Panc1 (cell line): Measurements from ENCODE around the gene ANGPTL7. TPM values are rescaled to one million over a fixed set of nuclear protein-coding genes. Genes with fewer than 3 reads are reported as not detected.

Experiments used
- ATAC-seq: fragments of 200-7000 bp; cut with Tn5 transposase; 2 replicates; pipeline ENCODE4 v1.9.1; 2020; ENCODE audit warnings: mild to moderate bottlenecking, moderate library complexity
- Bru-seq: library from RNA; stranded (reverse); fragments of 400-500 nt; gene quantifications from one replicate; lab custom pipeline; 2021; lab: Mats Ljungman, UMichigan
- BruChase-seq, 2 experiments: library from RNA; stranded (reverse); fragments of 400-500 nt; gene quantifications; one replicate each; lab custom pipeline; 2021; lab: Mats Ljungman, UMichigan
- BruUV-seq: library from RNA; stranded (reverse); fragments of 400-500 nt; replicated peaks from 2 replicates; lab custom pipeline; 2021; lab: Mats Ljungman, UMichigan
- CTCF ChIA-PET: fragments of 300-600 bp; sonication (Branson Sonifier 250); formaldehyde crosslinking; loops from one replicate; lab custom pipeline; 2022; ENCODE audit warnings: antibody characterized with exemption; lab: Charles Lee
- POLR2A ChIA-PET: fragments of 300-600 bp; sonication (Branson Sonifier 250); formaldehyde crosslinking; loops from one replicate; lab custom pipeline; 2022; ENCODE audit warnings: antibody characterized with exemption; lab: Charles Lee
- DNase-seq: peaks from one replicate; pipeline ENCODE4 v3.0.0-alpha.2; 2010; ENCODE audit warnings: low read depth, low spot score
- H3K27ac ChIP-seq: 2 replicates; pipeline ENCODE4 v1.5.1; 2011; ENCODE audit warnings: mild to moderate bottlenecking, low read length, inconsistent platforms
- H3K27me3 ChIP-seq: fragments of 200-500 bp; sonication (Bioruptor generic); 2 replicates; pipeline ENCODE4 v1.6.0; 2014; ENCODE audit warnings: low read length, inconsistent platforms; ENCODE audit not compliant: control insufficient read depth, insufficient read depth
- H3K36me3 ChIP-seq: fragments of 200-500 bp; sonication (Bioruptor generic); 2 replicates; pipeline ENCODE4 v1.5.1; 2014; ENCODE audit warnings: inconsistent platforms, mild to moderate bottlenecking, low read length, moderate library complexity; ENCODE audit not compliant: control insufficient read depth, insufficient read depth
- H3K4me1 ChIP-seq: 2 replicates; pipeline ENCODE4 v1.5.1; 2011; ENCODE audit warnings: inconsistent platforms, mild to moderate bottlenecking, low read length, moderate library complexity; ENCODE audit not compliant: control insufficient read depth, insufficient read depth
- H3K4me3 ChIP-seq, 2 experiments: 2 replicates each; pipeline ENCODE4 v1.5.1; 2011 to 2012; ENCODE audit warnings: low read depth in 2 of 2, low read length in 2 of 2, mild to moderate bottlenecking in 2 of 2, inconsistent platforms in 1 of 2, moderate library complexity in 1 of 2
- H3K9me3 ChIP-seq: fragments of 200-500 bp; sonication (Bioruptor generic); 2 replicates; pipeline ENCODE4 v1.5.1; 2014; ENCODE audit warnings: low read depth, mild to moderate bottlenecking, inconsistent platforms, low read length, moderate library complexity; ENCODE audit not compliant: control insufficient read depth, insufficient read depth
- POLR2AphosphoS5 ChIP-seq: IDR thresholded peaks from 2 replicates; pipeline ENCODE4 v1.6.1; 2012; ENCODE audit warnings: mild to moderate bottlenecking, low read depth, low read length, moderate library complexity
- SIN3A ChIP-seq: IDR thresholded peaks from 2 replicates; pipeline ENCODE4 v1.6.1; 2012; ENCODE audit warnings: low read depth, mild to moderate bottlenecking, low read length, moderate library complexity, borderline replicate concordance; ENCODE audit not compliant: insufficient read depth
- TCF7L2 ChIP-seq: IDR thresholded peaks from 2 replicates; pipeline ENCODE4 v1.6.1; 2011; ENCODE audit warnings: mild to moderate bottlenecking, low read depth, low read length, inconsistent platforms
- in situ Hi-C: cut with HindIII; loops from 2 replicates; pipeline ENCODE4 v1.10.0; 2016; ENCODE audit warnings: low sequenced_read_pairs, low pct_unique_long_range_greater_than_20kb
- intact Hi-C: fragments of 100-400 bp; cut with micrococcal nuclease; formaldehyde crosslinking; loops from one replicate; pipeline ENCODE4 v1.10.0; 2022; ENCODE audit not compliant: unreplicated experiment
- long read RNA-seq: library from polyadenylated mRNA; unstranded; transcript quantifications from one replicate; pipeline ENCODE4 v2.0.0, GENCODE V29; 2021; ENCODE audit not compliant: unreplicated experiment
- polyA plus RNA-seq: library from polyadenylated mRNA; unstranded; fragments of >200 nt; gene quantifications from one replicate; pipeline ENCODE4 v1.2.1, GENCODE V29; 2012; ENCODE audit warnings: missing spikeins; ENCODE audit not compliant: insufficient read length
- total RNA-seq: library from RNA; stranded (reverse); gene quantifications from one replicate; pipeline ENCODE4 v1.2.1, GENCODE V29; 2021; ENCODE audit not compliant: unreplicated experiment
- TF ChIP-seq, protein P1 (sequence below): fragments of 450-650 bp; IDR thresholded peaks from 2 replicates; pipeline ENCODE4 v1.5.1; 2017; ENCODE audit warnings: mild to moderate bottlenecking
- TF ChIP-seq, protein P2 (sequence below), 2 experiments: IDR thresholded peaks; 2 replicates each; pipeline ENCODE4 v1.6.1; 2011 to 2012; ENCODE audit warnings: low read depth in 2 of 2, control low read depth in 1 of 2, low read length in 1 of 2, mild to moderate bottlenecking in 1 of 2, moderate library complexity in 1 of 2; ENCODE audit not compliant: insufficient read depth in 1 of 2

Gene ANGPTL7, protein sequence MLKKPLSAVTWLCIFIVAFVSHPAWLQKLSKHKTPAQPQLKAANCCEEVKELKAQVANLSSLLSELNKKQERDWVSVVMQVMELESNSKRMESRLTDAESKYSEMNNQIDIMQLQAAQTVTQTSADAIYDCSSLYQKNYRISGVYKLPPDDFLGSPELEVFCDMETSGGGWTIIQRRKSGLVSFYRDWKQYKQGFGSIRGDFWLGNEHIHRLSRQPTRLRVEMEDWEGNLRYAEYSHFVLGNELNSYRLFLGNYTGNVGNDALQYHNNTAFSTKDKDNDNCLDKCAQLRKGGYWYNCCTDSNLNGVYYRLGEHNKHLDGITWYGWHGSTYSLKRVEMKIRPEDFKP
- total RNA-seq = not detected
- polyA plus RNA-seq = not detected
- Bru-seq, nascent RNA = not detected
- not detected for BruChase-seq, experiment 1, labeled RNA remaining after a 2-hour chase
- BruChase-seq, experiment 2, labeled RNA remaining after a 6-hour chase = percentile 23 among the genes with signal in this experiment
- long read RNA-seq, partial matches to known transcripts = 0 of 2 reads
- long read RNA-seq, other reads (novel, unspliced or antisense) = 1 of 2 reads

DNA sequence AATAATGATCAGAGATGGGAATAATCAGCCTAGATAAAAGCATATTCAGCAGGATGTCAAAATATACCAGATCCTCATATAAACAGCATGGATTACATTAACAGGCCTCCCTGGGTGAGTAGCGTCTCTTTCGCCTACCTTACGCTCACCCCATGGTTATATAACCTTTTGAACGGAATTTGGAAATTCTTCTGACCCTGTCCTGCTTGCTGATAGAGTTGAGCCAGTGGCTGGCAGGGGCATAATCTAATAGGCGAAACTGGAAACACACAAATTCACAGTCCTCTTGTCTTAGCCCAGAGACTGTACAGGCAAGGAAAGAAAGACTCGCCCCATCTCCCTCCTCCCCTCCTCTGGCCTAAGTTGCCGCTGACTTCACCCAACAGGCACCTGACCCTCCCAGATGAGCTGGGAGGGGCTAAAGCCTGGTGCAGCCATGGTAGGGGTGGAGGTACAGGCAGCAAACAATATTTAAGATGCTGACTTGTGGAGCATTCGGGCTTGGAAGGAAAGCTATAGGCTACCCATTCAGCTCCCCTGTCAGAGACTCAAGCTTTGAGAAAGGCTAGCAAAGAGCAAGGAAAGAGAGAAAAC lies at the start of gene ANGPTL7:
Gene ANGPTL7 (plus strand): TSS at position 498 of the 594 bp plus-strand sequence. CDS start 225 bp downstream, outside the sequence.
- ATAC-seq (no peak), DNase-seq (no peak)
- intact Hi-C loops = no loop called here
- peak within 1 kb of the TSS; percentile 40 for H3K27ac ChIP-seq
- no peak within 1 kb of the TSS for H3K4me3 ChIP-seq
- 0 out of 2 replicates have a peak, but pooled peaks cover 2% of the 10 kb centered on the region for H3K36me3 ChIP-seq
- in situ Hi-C loops = no loop called here
- H3K4me1 ChIP-seq = no peaks in the 10 kb centered on the region
- H3K9me3 ChIP-seq = no peaks in the 10 kb centered on the region
- POLR2A ChIA-PET = interaction anchor here (0.6 kb wide), 1 partner anchor 18 kb away, joined by 5 read pairs; no protein-coding TSS in a partner anchor
- no TSS peak for BruUV-seq
- no peaks in the 10 kb centered on the region for H3K27me3 ChIP-seq
- CTCF ChIA-PET = no interaction called here
- TF ChIP-seq, protein P1, sequence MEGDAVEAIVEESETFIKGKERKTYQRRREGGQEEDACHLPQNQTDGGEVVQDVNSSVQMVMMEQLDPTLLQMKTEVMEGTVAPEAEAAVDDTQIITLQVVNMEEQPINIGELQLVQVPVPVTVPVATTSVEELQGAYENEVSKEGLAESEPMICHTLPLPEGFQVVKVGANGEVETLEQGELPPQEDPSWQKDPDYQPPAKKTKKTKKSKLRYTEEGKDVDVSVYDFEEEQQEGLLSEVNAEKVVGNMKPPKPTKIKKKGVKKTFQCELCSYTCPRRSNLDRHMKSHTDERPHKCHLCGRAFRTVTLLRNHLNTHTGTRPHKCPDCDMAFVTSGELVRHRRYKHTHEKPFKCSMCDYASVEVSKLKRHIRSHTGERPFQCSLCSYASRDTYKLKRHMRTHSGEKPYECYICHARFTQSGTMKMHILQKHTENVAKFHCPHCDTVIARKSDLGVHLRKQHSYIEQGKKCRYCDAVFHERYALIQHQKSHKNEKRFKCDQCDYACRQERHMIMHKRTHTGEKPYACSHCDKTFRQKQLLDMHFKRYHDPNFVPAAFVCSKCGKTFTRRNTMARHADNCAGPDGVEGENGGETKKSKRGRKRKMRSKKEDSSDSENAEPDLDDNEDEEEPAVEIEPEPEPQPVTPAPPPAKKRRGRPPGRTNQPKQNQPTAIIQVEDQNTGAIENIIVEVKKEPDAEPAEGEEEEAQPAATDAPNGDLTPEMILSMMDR = no peak
- TF ChIP-seq, protein P2, sequence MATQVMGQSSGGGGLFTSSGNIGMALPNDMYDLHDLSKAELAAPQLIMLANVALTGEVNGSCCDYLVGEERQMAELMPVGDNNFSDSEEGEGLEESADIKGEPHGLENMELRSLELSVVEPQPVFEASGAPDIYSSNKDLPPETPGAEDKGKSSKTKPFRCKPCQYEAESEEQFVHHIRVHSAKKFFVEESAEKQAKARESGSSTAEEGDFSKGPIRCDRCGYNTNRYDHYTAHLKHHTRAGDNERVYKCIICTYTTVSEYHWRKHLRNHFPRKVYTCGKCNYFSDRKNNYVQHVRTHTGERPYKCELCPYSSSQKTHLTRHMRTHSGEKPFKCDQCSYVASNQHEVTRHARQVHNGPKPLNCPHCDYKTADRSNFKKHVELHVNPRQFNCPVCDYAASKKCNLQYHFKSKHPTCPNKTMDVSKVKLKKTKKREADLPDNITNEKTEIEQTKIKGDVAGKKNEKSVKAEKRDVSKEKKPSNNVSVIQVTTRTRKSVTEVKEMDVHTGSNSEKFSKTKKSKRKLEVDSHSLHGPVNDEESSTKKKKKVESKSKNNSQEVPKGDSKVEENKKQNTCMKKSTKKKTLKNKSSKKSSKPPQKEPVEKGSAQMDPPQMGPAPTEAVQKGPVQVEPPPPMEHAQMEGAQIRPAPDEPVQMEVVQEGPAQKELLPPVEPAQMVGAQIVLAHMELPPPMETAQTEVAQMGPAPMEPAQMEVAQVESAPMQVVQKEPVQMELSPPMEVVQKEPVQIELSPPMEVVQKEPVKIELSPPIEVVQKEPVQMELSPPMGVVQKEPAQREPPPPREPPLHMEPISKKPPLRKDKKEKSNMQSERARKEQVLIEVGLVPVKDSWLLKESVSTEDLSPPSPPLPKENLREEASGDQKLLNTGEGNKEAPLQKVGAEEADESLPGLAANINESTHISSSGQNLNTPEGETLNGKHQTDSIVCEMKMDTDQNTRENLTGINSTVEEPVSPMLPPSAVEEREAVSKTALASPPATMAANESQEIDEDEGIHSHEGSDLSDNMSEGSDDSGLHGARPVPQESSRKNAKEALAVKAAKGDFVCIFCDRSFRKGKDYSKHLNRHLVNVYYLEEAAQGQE (IDR thresholded peaks at IDR 0.05; ENCODE audit: insufficient read depth in 1 of 2, low read depth in 2 of 2, low read length in 1 of 2) = no peak
- TF ChIP-seq POLR2AphosphoS5 = no peak
- TF ChIP-seq TCF7L2 = no peak
- no peak for TF ChIP-seq SIN3A

DNA sequence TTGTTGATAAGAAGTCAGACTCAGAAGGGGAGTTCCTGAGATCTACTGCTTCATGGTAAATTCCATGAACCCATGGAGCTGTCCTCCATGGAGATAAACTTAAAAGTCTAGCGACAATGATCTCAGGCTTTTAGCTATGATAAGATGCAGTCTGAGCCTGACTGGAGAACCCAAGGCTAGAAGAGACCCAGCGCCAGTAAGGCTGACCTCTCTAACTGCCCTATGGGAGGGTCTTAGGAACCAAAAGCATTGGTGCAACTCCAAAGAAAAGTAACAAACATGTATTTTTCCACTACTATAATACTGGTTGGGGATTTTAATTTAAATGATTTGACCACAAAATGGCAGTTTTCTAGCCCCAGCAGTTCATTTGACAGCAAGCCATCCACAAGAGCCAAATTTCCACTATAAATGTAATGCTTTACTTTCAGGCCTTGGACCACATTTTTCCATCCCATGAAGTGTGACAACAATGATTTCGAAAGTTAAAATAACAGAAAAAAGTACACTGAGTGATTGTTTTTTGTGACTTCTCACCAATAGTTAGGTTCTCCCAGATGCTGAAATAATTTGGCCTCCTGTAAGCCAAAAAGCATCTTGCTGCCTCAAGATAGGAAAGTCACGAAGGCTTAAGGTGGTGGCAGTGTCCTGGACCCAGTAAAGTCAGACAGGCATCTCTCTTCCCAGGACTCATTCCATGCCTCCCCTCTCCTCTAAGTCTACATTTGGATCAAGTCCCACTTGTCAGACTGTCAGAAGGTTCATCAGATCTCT lies 46.4 kb upstream of the ANGPTL7 start:
- ChIA-PET CTCF (no interaction called here), POLR2A (no interaction called here)
- peaks cover 3% of the 10 kb centered on the region for H3K4me1 ChIP-seq
- no peak for DNase-seq
- in situ Hi-C loops = no loop called here
- no peak for ATAC-seq
- no peaks in the 10 kb centered on the region for H3K9me3 ChIP-seq
- no peak overlapping the region for H3K4me3 ChIP-seq
- H3K27me3 ChIP-seq = no peaks in the 10 kb centered on the region
- H3K36me3 ChIP-seq = peaks cover 15% of the 10 kb centered on the region
- BruUV-seq = no TSS peak
- intact Hi-C loops = no loop called here
- peak overlapping the region; percentile 45; the same call in 1 of the 2 replicates for H3K27ac ChIP-seq
- no peak for TF ChIP-seq POLR2AphosphoS5
- TF ChIP-seq, protein P1 = no peak
- no peak for TF ChIP-seq TCF7L2
- TF ChIP-seq SIN3A = no peak
- TF ChIP-seq, protein P2 (IDR thresholded peaks at IDR 0.05; ENCODE audit: insufficient read depth in 1 of 2, low read depth in 2 of 2, low read length in 1 of 2) = no peak
